ENCODE results near the gene POLG.
"Not testable (repeated sequence)": the region's sequence is repeated elsewhere in the genome, so short reads cannot be mapped to it uniquely, and the experiment has no call there.

The POLG gene

DNA sequence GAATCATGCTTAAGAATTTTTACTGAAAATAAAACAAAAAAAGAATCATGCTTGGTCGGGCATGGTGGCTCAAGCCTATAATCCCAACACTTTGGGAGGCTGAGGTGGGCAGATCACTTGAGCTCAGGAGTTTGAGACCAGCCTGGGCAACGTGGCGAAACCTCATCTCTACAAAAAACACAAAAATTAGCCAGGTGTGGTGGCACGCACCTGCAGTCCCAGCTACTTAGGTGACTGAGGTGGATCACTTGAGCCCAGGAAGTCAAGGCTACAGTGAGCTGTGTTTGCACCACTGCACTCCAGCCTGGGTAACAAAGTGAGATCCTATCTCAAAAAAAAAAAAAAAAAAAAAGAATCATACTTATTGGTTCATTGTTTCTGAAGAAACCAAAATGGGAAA is 57.3 kb downstream of the POLG start:
- DNase-seq = not testable (repeated sequence)

Data from stimulated activated CD4-positive, alpha-beta T cell treated with anti-CD3 and anti-CD28 coated beads, Interleukin-4, amount 100 ng/mL, for 4 hours (primary cell).